Measurements from ENCODE around the gene PSMC3. TPM values are rescaled to one million over a fixed set of nuclear protein-coding genes. Genes with fewer than 3 reads are reported as not detected.

The PSMC3 gene
- total and polyA plus RNA-seq, 9 of the 15 experiments (the other 6 are each of a cell fraction or from before 2014, with no cell fraction given): 44.3 to 324 (median 240) TPM

GRCh38 chr11:47395223-47396048, 30.8 kb downstream of the PSMC3 start:
- H3K36me3 ChIP-seq (ENCODE audit: control insufficient read depth, insufficient read depth, low read length): no peaks in the 10 kb centered on the region
- POLR2A ChIA-PET: interaction anchor here (1.0 to 1.7 kb wide), 2 partner anchors 8 to 17 kb away, joined by 5 to 6 read pairs; no protein-coding TSS in a partner anchor
- no peaks in the 10 kb centered on the region for H3K9me3 ChIP-seq (replicated peaks; ENCODE audit: control insufficient read depth, insufficient read depth, low read depth, low read length)
- DNase-seq (ENCODE audit: extremely low read depth in 1 of 4, low spot score in 3 of 4) (no peak), FAIRE-seq (no peak), ATAC-seq (no peak)
- H3K4me1 ChIP-seq (replicated peaks in 1 of 2; ENCODE audit: control insufficient read depth in 2 of 2, insufficient read depth in 2 of 2, low read length in 2 of 2): peaks cover 39 to 72% of the 10 kb centered on the region in 2 experiments
- peak overlapping the region; percentile 87 for H3K27ac ChIP-seq (ENCODE audit: extremely low read depth, low read depth, low read length)
- in situ Hi-C loops (cut with MboI) (no loop called here), intact Hi-C loops (cut with micrococcal nuclease) (no loop called here)
- TF ChIP-seq MECOM (CRISPR knock-in tag; IDR thresholded peaks at IDR 0.05) (0 out of 2 replicates have a peak, but pooled peaks have one; percentile 34), TEAD1 (CRISPR knock-in tag; IDR thresholded peaks at IDR 0.05) (0 out of 4 replicates have a peak, but pooled peaks of 1 of the 2 experiments have one; percentile 44), GABPB2 (CRISPR knock-in tag; conservative IDR thresholded peaks at IDR 0.05) (no peak)
- no peak overlapping the region for H3K4me2 ChIP-seq (ENCODE audit: insufficient read depth, low read length)
- no peaks in the 10 kb centered on the region for H3K9me1 ChIP-seq (ENCODE audit: control insufficient read depth, insufficient read depth, low read length)
- H3K27me3 ChIP-seq (ENCODE audit: control insufficient read depth in 2 of 2, insufficient read depth in 2 of 2, low read length in 2 of 2): no peaks in the 10 kb centered on the region
- peak overlapping the region; percentile 64 to 86; a peak in 3 of 4 replicates for H3K9ac ChIP-seq (ENCODE audit: insufficient read depth in 1 of 2, low read depth in 2 of 2, low read length in 2 of 2)
- H3K4me3 ChIP-seq: no peak overlapping the region
- peak overlapping the region; percentile 86 for H2AFZ ChIP-seq (ENCODE audit: low read depth, low read length)
- 91% methylated on average over 22 of the region's 25 CpGs for WGBS (ENCODE audit: insufficient coverage, low coverage, missing lambda C conversion rate)
- no TSS peak for BruUV-seq (replicated peaks)
- H4K20me1 ChIP-seq (replicated peaks; ENCODE audit: control insufficient read depth, insufficient read depth, low read length): no peaks in the 10 kb centered on the region
- H3K79me2 ChIP-seq (ENCODE audit: control insufficient read depth, insufficient read depth, low read length): no peaks in the 10 kb centered on the region
- CTCF ChIA-PET (ENCODE audit: low intra/inter-chr PET ratio): no interaction called here
